ENCODE data around the gene ZBTB21.

The ZBTB21 gene

DNA sequence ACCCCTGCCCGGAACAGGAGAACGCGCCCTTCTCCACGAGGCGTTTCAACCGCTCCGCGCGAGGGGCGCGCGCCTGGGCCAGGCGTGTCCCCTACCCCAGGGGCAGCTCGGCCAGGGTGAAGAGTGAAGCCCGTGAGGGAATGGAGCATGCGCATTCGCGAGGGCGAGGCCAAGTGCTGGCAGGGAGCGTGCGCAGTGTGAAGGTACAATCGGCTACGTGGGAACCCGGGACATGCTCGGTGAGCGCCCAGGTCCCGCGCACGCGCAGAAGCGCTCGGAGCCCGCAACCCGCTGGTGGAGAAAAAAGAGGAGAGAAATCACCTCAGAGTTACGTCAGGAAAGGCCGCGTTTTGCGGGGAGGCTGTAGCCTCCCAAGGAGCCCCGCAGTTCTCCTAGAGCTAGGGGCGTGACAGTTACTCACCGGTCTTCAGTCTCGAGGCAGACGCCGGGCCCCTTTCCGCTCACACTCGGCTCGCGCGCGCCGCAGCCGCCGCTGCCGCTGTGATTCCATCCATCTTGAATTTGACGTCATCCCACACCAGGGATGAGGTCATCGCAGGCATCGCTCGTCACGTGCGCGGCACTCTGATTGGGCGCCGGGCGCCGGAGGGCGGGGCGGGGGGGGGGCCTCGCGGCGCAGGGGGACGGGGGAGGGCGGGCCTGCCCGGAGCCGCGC, at the start of gene ZBTB21:
TSS of gene ZBTB21 (minus strand) at position 530 of the 676 bp plus-strand sequence. CDS start 16,265 bp downstream, outside the sequence.
- Mint-ChIP-seq H3K27me3 (peaks cover 20% of the 10 kb centered on the region), H3K4me3 (peak within 1 kb of the TSS; percentile 91), H3K27ac (peak within 1 kb of the TSS; percentile 100), H3K4me1 (peaks cover 34% of the 10 kb centered on the region), H3K36me3 (peaks cover 21% of the 10 kb centered on the region), H3K9me3 (peaks cover 5% of the 10 kb centered on the region)
- peak; percentile 98 for DNase-seq
- CTCF ChIA-PET = interaction anchor here (1.3 kb wide), 1 partner anchor 107 kb away, joined by 3 read pairs; no protein-coding TSS in a partner anchor

DNA sequence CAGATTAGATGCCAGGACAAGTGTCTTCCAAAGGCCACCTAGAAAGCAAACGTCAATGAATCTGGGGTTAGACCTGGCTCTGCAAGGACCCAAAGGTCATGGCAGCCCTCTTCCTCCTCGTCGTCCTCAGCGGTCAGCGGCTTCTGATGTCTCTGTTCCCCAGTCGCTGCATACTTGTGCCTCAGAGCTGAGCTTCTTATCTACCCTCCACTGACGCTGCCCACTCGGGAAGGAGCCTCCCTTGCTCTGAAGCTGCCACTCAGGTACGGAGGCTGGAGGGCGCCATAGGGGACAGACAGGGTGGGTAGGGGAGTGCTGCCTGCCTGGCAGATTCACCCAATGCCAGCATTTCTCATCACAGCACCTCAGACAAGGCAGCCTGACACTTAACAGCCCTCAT, 49.6 kb upstream of the ZBTB21 start:
- peaks cover 41% of the 10 kb centered on the region for H3K4me1 Mint-ChIP-seq
- peak overlapping the region; percentile 31 for H3K27ac Mint-ChIP-seq
- H3K27me3 Mint-ChIP-seq = peaks cover 25% of the 10 kb centered on the region
- H3K9me3 Mint-ChIP-seq = no peaks in the 10 kb centered on the region
- H3K4me3 Mint-ChIP-seq = no peak overlapping the region
- no peaks in the 10 kb centered on the region for H3K36me3 Mint-ChIP-seq
- no peak for DNase-seq
- CTCF ChIA-PET = no interaction called here

DNA sequence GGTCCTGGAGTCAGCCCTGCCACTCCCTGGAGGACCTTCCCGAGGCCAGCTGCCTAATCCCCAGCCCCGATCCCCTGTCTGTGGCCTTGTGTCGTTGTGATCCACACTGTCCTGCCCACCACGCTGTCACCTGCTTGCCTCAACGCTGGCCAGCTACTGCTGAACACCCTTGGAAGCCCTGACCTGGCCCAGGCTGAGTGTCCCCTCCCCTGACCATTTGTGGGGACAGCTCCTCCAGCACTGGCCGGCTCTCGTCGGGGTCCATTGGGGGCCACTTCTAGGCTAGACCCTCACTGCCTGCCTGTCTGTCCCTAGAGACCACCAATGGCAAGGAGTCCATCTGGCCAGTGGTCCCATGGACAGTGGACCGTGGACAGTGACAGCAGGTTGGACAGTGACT, 49.0 kb upstream of the ZBTB21 start:
- no peaks in the 10 kb centered on the region for H3K9me3 Mint-ChIP-seq
- peaks cover 35% of the 10 kb centered on the region for H3K4me1 Mint-ChIP-seq
- no peak overlapping the region for H3K4me3 Mint-ChIP-seq
- no peaks in the 10 kb centered on the region for H3K36me3 Mint-ChIP-seq
- peak overlapping the region; percentile 21 for H3K27ac Mint-ChIP-seq
- no peak for DNase-seq
- CTCF ChIA-PET = no interaction called here
- peaks cover 31% of the 10 kb centered on the region for H3K27me3 Mint-ChIP-seq

DNA sequence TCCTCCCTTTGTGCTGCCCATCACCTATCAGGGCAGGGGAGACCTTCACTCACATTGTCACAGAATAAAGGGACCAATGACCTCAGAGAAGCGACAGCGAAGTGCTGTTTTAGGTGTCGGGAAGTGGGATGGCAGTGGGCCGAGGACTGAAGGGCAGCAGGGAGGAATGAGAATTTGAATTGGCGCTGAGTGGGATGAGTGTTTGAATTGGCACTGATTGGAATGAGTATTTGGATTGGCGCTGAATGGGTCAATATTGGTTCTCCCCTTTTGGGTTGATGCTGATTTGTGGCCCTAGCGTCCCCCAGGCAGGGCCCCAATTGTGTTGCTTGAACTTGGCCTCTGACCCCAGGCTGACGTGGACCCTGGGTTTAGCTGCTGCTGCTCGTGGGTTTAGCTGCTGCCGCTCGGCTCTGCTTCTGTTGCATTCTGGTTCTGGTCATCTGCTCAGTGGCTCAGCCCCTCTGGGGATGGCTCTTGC, 48.5 kb upstream of the ZBTB21 start:
- peaks cover 35% of the 10 kb centered on the region for H3K27me3 Mint-ChIP-seq
- no peaks in the 10 kb centered on the region for H3K9me3 Mint-ChIP-seq
- peaks cover 31% of the 10 kb centered on the region for H3K4me1 Mint-ChIP-seq
- no peak overlapping the region for H3K4me3 Mint-ChIP-seq
- no peak for DNase-seq
- H3K27ac Mint-ChIP-seq = peak overlapping the region; percentile 21
- CTCF ChIA-PET = no interaction called here
- no peaks in the 10 kb centered on the region for H3K36me3 Mint-ChIP-seq

DNA sequence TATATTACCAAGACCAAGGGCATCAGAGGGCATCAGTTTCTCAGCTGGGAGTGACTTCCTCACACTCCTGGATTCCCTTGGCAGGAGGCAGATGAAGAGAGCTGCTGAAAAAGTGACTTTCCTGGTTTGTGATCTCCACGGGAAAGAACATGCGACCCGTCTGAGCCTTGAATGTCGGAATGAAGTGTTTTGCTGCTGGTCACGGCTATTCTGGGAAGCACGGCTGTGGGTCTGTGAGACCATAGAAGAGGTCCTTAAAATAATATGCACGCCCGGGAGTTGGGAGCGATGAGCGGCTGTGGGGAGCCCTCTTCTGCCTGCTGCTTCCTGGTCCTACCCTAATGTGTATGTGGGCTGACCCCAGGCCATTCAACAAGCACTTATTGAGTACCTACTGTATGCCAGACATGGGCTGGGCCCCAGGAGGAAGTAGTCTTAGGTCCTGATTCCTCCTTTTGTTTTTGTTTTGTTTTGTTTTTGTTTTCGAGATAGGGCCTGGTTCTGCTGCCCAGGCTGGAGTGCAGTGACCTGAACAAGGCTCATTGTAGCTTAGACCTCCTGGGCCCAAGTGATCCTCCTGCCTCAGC, 47.8 kb upstream of the ZBTB21 start:
- Mint-ChIP-seq H3K9me3 (no peaks in the 10 kb centered on the region), H3K4me3 (no peak overlapping the region), H3K27ac (no peak overlapping the region), H3K36me3 (no peaks in the 10 kb centered on the region), H3K4me1 (peaks cover 25% of the 10 kb centered on the region), H3K27me3 (peaks cover 40% of the 10 kb centered on the region)
- no peak for DNase-seq
- CTCF ChIA-PET = no interaction called here

DNA sequence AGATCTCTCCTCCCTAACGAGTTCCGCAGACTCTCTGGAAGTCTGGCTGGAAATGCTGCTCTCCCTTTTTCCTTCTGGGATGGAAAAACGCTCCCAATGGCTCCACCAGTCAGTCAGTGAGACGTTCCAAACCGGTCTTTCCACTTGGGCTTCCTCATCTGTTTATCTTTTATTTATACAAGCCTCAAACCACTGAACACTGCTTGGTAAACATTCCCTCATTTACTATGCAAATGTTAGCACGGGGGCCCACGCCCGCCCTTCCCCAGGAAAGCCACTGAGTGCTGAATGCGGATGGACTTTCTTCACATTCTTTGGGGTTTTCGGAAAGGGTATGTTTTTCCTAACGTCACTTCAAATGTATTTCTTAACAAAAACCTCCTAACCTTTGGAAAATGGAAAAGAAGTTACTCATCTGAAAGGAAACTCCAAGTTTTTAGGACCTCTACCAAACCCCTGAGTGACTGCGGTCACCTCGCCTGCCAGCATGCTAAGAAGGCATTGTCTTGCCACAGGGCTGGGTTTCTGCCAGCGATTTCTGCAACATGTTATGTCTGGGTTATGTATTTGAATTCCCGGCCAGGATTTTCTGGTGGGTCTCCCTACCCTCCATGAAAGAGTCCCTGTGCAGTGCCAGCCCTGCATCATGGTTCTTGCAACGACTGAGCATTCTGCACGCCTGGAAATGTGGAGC, 47.0 kb upstream of the ZBTB21 start:
- Mint-ChIP-seq H3K27ac (no peak overlapping the region), H3K4me1 (peaks cover 20% of the 10 kb centered on the region), H3K27me3 (peaks cover 40% of the 10 kb centered on the region), H3K9me3 (no peaks in the 10 kb centered on the region), H3K4me3 (no peak overlapping the region), H3K36me3 (no peaks in the 10 kb centered on the region)
- no peak for DNase-seq
- CTCF ChIA-PET = no interaction called here

DNA sequence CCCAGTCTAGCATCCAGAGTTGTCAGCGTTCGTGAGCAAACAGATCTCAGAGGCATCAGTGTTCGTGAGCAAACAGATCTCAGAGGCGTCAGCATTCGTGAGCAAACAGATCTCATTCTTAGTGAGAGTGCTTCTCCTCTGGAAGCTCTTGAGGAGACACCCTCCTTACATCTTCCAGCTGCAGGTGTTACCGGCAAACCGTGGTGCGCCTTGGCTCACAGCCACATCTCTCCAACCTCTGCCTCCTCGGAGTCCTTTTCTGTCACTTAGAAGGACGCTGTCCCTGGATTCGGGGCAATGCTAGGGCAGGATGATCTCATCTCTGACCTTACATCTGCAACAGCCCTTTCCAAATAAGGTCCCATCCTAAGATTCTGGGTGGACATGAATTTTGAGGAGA, 46.3 kb upstream of the ZBTB21 start:
- H3K9me3 Mint-ChIP-seq = no peaks in the 10 kb centered on the region
- H3K4me1 Mint-ChIP-seq = peaks cover 19% of the 10 kb centered on the region
- no peaks in the 10 kb centered on the region for H3K36me3 Mint-ChIP-seq
- no peak overlapping the region for H3K27ac Mint-ChIP-seq
- DNase-seq = no peak
- H3K4me3 Mint-ChIP-seq = no peak overlapping the region
- CTCF ChIA-PET = no interaction called here
- H3K27me3 Mint-ChIP-seq = peaks cover 45% of the 10 kb centered on the region

DNA sequence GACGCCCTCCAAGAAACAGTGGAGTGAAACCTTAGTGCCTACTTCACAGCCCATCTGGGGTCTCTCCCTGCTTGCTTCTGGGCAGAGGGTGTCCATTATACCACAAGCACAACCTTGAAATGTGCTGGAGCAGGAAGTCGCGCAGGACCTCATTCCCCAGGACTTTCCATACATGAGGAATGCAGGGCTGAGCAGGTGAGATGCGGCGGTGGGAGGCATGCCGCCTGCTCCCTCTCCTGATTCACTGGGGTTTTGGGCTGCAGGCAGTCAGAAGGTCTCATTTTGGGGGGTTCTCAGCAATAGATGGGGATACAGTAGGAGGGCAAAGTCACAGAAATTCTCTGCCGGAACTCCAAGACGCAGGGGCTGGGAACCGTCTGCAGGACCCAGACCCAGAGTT, 45.3 kb upstream of the ZBTB21 start:
- no peaks in the 10 kb centered on the region for H3K9me3 Mint-ChIP-seq
- DNase-seq = no peak
- H3K27ac Mint-ChIP-seq = no peak overlapping the region
- H3K4me1 Mint-ChIP-seq = peaks cover 9% of the 10 kb centered on the region
- CTCF ChIA-PET = no interaction called here
- H3K36me3 Mint-ChIP-seq = no peaks in the 10 kb centered on the region
- peaks cover 46% of the 10 kb centered on the region for H3K27me3 Mint-ChIP-seq
- no peak overlapping the region for H3K4me3 Mint-ChIP-seq

DNA sequence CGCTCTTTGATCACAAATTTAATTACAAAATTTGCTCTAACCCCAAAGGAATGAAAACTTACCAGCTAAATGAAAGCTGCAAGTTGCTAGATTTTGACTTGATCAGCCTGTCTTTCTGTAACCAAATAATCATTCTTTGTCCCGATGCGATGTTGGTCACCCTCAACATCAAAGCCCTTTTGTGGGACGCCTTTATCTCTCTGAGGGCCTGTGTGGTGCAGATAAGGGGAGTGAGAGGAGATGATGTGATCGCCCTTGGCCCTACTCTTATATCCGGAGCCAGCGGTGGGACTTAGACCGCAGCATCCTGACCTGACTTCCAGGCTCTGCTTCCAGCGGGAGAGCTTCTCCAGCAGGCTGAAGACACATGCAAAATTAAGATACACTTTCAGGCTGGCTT, 41.6 kb upstream of the ZBTB21 start:
- CTCF ChIA-PET = no interaction called here
- Mint-ChIP-seq H3K9me3 (no peaks in the 10 kb centered on the region), H3K27ac (no peak overlapping the region), H3K4me1 (peaks cover 6% of the 10 kb centered on the region), H3K36me3 (no peaks in the 10 kb centered on the region), H3K4me3 (no peak overlapping the region), H3K27me3 (peaks cover 49% of the 10 kb centered on the region)
- DNase-seq = no peak

DNA sequence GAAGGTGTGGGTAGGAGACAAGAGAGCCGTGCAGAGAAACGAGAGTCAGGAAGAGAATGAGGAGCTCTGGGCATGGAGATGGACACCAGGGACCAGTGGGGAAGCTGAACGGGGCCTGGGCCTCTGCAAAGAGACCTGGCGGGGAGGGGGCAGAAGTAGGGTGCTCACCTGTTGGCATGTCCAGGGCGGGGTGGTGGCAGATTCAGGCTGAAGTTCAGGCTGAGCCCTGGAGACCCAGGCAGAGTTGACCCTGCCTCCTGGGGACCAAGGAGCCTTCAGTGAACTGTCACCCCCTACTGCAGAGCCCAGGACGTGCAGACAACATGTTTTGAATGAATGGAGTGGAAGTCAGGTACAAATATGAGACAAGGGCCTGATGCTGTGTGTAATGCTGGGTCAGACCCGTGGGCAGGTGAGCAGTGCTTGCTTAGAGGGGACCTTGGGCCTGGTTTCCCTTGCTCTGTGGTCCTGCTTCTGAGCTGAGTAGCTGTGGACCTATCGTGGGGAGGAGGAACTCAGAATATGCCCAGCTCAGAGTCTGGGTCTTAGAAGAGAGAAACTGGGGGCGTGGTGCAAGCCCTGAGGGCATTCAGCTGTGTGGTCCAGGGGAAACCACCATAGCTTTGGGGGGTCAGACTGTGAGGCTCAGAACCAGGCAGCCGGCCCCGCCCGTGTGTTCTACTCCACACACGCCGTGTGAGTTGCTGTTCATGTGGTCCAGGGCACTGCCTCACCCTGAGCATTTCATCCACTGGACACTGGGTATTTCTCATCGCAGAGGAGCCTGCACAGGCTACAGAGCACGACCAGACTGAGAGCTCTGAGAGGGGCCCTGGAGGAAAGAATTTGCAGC, 39.6 kb upstream of the ZBTB21 start:
- peaks cover 6% of the 10 kb centered on the region for H3K4me1 Mint-ChIP-seq
- CTCF ChIA-PET = interaction anchor here (1.0 to 1.5 kb wide), 3 partner anchors 14 to 68 kb away, joined by 3 read pairs; no protein-coding TSS in a partner anchor
- no peak overlapping the region for H3K27ac Mint-ChIP-seq

DNA sequence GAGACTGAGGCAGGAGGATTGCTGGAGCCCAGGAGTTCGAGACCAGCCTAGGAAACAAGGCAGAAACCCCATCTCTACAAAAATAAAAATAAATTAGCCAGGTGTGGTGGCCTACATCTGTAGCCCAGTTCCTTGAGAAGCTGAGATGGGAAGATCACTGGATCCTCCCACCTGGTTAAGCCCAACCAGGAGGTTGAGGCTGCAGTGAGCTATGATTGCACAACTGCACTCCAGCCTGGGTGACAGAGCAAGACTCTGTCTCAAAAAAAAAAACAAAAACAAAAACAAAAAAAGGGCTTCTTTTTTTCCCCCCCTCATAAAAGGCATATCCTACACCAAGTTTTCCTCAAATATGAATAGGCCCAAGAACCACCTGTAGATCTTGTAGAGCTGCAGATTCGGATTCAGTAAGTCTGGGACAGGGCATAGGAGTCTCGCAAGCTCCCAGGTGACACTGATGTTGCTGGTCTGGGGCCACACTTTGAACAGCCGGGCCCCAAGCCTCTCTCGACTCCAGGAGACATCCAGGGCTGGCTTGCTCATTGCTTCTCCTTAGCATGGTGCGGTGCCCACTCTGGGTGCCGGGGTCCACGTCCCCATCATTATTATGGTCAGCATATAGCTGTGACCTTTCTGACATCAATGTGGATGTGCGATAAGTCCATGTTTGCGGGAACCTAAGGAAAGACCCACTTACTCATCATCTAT, 38.9 kb upstream of the ZBTB21 start:
- DNase-seq = no peak
- H3K27me3 Mint-ChIP-seq = peaks cover 41% of the 10 kb centered on the region
- no peak overlapping the region for H3K27ac Mint-ChIP-seq
- H3K4me3 Mint-ChIP-seq = no peak overlapping the region
- no peaks in the 10 kb centered on the region for H3K9me3 Mint-ChIP-seq
- CTCF ChIA-PET = interaction anchor here (1.0 to 1.5 kb wide), 2 partner anchors 13 to 69 kb away, joined by 3 read pairs; no protein-coding TSS in a partner anchor
- H3K4me1 Mint-ChIP-seq = peaks cover 6% of the 10 kb centered on the region
- no peaks in the 10 kb centered on the region for H3K36me3 Mint-ChIP-seq

More for the DNA sequence above, 39.6 kb upstream of the ZBTB21 start:
- no peak overlapping the region for H3K4me3 Mint-ChIP-seq
- no peaks in the 10 kb centered on the region for H3K36me3 Mint-ChIP-seq
- no peak for DNase-seq
- peaks cover 48% of the 10 kb centered on the region for H3K27me3 Mint-ChIP-seq
- H3K9me3 Mint-ChIP-seq = no peaks in the 10 kb centered on the region

DNA sequence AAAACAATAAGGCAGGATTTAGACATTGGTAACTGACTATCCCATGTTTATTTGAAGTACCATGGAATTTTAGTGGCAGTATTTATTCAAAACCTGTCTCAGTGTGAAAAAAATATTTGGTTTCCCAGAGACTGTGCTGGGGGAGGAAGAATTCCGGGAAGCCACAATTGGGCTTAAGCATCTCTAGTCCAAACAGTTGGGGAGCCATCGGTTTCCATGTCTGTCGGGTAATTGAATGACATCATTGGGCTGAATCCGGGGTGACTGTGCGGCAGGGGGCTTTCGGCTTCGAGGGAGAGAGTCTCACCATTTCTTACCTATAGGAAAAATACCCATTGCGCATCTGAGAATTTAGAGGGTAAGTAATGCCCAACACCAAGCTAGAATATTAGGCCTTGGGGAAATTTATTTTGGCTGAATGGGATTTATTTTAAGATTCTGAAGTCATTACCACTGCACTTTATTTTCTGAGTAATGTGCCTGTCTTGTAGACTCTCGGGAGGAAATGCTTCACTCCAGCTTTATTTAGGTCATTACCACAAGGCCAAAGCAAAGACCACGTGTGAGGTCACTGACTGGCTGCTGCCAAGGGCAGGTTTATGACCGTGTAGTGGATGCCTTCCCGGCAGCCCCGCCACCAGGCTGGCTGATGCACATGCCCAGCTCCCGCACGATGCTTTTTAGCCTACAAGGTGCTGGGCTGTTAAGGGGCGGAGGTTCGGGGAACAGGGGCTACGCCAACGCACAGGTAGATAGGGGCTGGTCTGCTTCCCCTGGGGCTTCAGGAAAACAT, 37.9 kb upstream of the ZBTB21 start:
- Mint-ChIP-seq H3K36me3 (no peaks in the 10 kb centered on the region), H3K9me3 (no peaks in the 10 kb centered on the region), H3K27me3 (peaks cover 33% of the 10 kb centered on the region), H3K27ac (no peak overlapping the region), H3K4me3 (no peak overlapping the region), H3K4me1 (peaks cover 6% of the 10 kb centered on the region)
- no peak for DNase-seq
- CTCF ChIA-PET = no interaction called here

All from activated naive CD4-positive, alpha-beta T cell treated with anti-CD3 and anti-CD28 coated beads, Interleukin-2, amount 10 ng/mL, durations not matched to agents 7 days and 5 days (primary cell).